Mesenchymal stem cell (in vitro differentiated cells and primary cell): ENCODE results near the gene THEM5.

ENCODE experiments used
- DNase-seq: peaks from one replicate; pipeline ENCODE4 v3.0.0-alpha.2; 2013
- H2AFZ ChIP-seq: one replicate; pipeline ENCODE4 v1.6.1; 2013; ENCODE audit warnings: low read depth, mild to moderate bottlenecking, control low read depth, inconsistent platforms, low read length, moderate library complexity
- H2AK5ac ChIP-seq: 2 replicates; pipeline ENCODE4 v1.6.1; 2013; ENCODE audit warnings: low read length, moderate library complexity, mild to moderate bottlenecking, inconsistent platforms; ENCODE audit not compliant: severe bottlenecking
- H2BK120ac ChIP-seq: one replicate; pipeline ENCODE4 v1.6.1; 2013; ENCODE audit warnings: low read depth, mild to moderate bottlenecking, inconsistent platforms, low read length, moderate library complexity
- H2BK12ac ChIP-seq, 2 experiments: one replicate each; pipeline ENCODE4 v1.6.1; 2013; ENCODE audit warnings: inconsistent platforms in 2 of 2, low read length in 2 of 2, mild to moderate bottlenecking in 2 of 2, moderate library complexity in 2 of 2, control low read depth in 1 of 2
- H2BK15ac ChIP-seq: one replicate; pipeline ENCODE4 v1.6.1; 2013; ENCODE audit warnings: mild to moderate bottlenecking, low read depth, inconsistent platforms; ENCODE audit not compliant: poor library complexity, severe bottlenecking
- H2BK5ac ChIP-seq: 2 replicates; pipeline ENCODE4 v1.6.1; 2013; ENCODE audit warnings: low read depth, mild to moderate bottlenecking, low read length, control low read depth, inconsistent platforms; ENCODE audit not compliant: poor library complexity, severe bottlenecking
- H3K14ac ChIP-seq, 2 experiments: one replicate each; pipeline ENCODE4 v1.6.1; 2013; ENCODE audit warnings: inconsistent platforms in 2 of 2, low read length in 2 of 2, control low read depth in 1 of 2, mild to moderate bottlenecking in 1 of 2, moderate library complexity in 1 of 2
- H3K18ac ChIP-seq, 2 experiments: one replicate each; pipeline ENCODE4 v1.6.1; 2013; ENCODE audit warnings: inconsistent platforms in 2 of 2, low read length in 2 of 2, control low read depth in 1 of 2, low read depth in 1 of 2, mild to moderate bottlenecking in 1 of 2
- H3K23ac ChIP-seq, 2 experiments: one replicate each; pipeline ENCODE4 v1.6.1; 2013; ENCODE audit warnings: inconsistent platforms in 2 of 2, low read length in 2 of 2, mild to moderate bottlenecking in 2 of 2, moderate library complexity in 2 of 2, control low read depth in 1 of 2
- H3K27ac ChIP-seq: 2 replicates; pipeline ENCODE4 v1.5.1; 2013; ENCODE audit warnings: mild to moderate bottlenecking, moderate library complexity, low read length, control low read depth, inconsistent platforms; ENCODE audit not compliant: poor library complexity, severe bottlenecking
- H3K27me3 ChIP-seq, 2 experiments: 2 replicates each; pipeline versions ENCODE4 v1.6.1 to v1.7.0; 2013; ENCODE audit warnings: low read length in 2 of 2, mild to moderate bottlenecking in 2 of 2, moderate library complexity in 2 of 2, control low read depth in 1 of 2, inconsistent platforms in 1 of 2; ENCODE audit not compliant: control insufficient read depth in 1 of 2, insufficient read depth in 1 of 2
- H3K36me3 ChIP-seq, 2 experiments: 2 replicates each; pipeline versions ENCODE4 v1.6.1 to v1.7.0; 2013; ENCODE audit warnings: low read length in 2 of 2, control low read depth in 1 of 2, inconsistent platforms in 1 of 2, low read depth in 1 of 2, mild to moderate bottlenecking in 1 of 2; ENCODE audit not compliant: insufficient read depth in 2 of 2, control insufficient read depth in 1 of 2
- H3K4ac ChIP-seq, 2 experiments: one replicate each; pipeline ENCODE4 v1.6.1; 2013; ENCODE audit warnings: inconsistent platforms in 2 of 2, low read length in 2 of 2, mild to moderate bottlenecking in 2 of 2, moderate library complexity in 2 of 2, control low read depth in 1 of 2, low read depth in 1 of 2
- H3K4me1 ChIP-seq: 2 replicates; pipeline ENCODE4 v1.6.1; 2013; ENCODE audit warnings: low read depth, low read length, control low read depth; ENCODE audit not compliant: control insufficient read depth, insufficient read depth
- H3K4me2 ChIP-seq: 2 replicates; pipeline ENCODE4 v1.6.1; 2013; ENCODE audit warnings: low read length, mild to moderate bottlenecking, inconsistent platforms; ENCODE audit not compliant: poor library complexity, severe bottlenecking
- H3K4me3 ChIP-seq, 2 experiments: 2 replicates each; pipeline versions ENCODE4 v1.5.1 to v1.7.0; 2013; ENCODE audit warnings: low read length in 2 of 2, mild to moderate bottlenecking in 2 of 2, control low read depth in 1 of 2, low read depth in 1 of 2; ENCODE audit not compliant: insufficient read depth in 1 of 2
- H3K79me1 ChIP-seq: replicated peaks from 2 replicates; pipeline ENCODE4 v1.6.1; 2013; ENCODE audit warnings: mild to moderate bottlenecking, control low read depth, low read length, inconsistent platforms; ENCODE audit not compliant: poor library complexity, severe bottlenecking
- H3K9ac ChIP-seq: 2 replicates; pipeline ENCODE4 v1.7.0; 2013; ENCODE audit warnings: mild to moderate bottlenecking, low read length, moderate library complexity
- H3K9me3 ChIP-seq: 2 replicates; pipeline ENCODE4 v1.7.0; 2013; ENCODE audit warnings: mild to moderate bottlenecking, low read length; ENCODE audit not compliant: control insufficient read depth
- H4K8ac ChIP-seq: one replicate; pipeline ENCODE4 v1.6.1; 2013; ENCODE audit warnings: inconsistent platforms, mild to moderate bottlenecking, low read length, moderate library complexity
- H4K91ac ChIP-seq: one replicate; pipeline ENCODE4 v1.6.1; 2013; ENCODE audit warnings: mild to moderate bottlenecking, low read length, inconsistent platforms
- WGBS: methylation state at CpG from one replicate; pipeline ENCODE4 v1.1.7; 2013; ENCODE audit warnings: mixed read lengths; 5-methylcytosine and 5-hydroxymethylcytosine counted together

THEM5 gene

DNA sequence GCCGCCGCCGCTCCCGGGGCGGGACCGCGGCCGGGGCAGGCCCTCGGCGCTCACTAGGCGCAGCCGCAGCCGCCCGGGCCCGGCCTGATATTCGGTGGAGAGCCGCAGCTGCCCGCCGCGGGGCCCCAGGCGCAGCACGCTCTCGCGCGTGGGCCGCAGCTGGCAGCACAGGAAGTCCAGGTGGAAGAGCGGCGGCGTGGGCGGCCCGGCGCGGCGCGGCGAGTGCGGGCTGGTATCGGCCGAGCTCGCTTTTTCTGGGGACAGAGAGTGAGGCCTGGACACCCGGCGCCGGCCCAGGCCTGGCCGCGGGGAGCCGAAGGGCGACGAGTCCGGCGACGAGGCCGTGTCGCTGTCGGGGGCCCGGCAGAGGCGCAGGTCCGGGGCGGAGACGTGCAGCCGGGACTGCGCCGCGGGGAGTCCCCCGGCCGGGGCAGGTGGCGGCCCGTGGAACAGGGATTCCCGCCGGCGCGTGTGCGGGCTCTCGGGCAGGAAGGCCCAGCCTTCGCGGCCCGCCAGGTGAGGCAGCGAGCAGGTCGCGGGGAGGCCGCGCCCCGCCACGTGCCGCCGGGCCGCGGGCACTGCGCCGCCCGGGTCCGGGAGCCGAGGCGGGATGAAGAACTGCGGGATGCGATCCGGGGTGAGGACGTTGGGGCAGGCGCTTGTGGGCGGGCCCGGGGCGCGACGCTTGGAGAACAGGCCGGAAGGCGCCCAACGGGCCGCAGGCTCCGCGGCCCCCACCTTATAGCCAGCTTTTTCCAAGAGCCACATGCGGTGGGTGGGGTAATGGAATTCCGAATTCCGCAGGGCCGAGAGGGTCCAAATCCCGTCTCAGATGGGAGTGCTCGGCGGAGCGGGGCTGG is 15.1 kb downstream of the THEM5 start:
- no peak overlapping the region for H4K91ac ChIP-seq
- H3K14ac ChIP-seq: no peak overlapping the region
- no peak overlapping the region for H2BK120ac ChIP-seq
- no peak overlapping the region for H2AK5ac ChIP-seq
- H3K4ac ChIP-seq: no peak overlapping the region
- no peaks in the 10 kb centered on the region for H3K9me3 ChIP-seq
- H3K36me3 ChIP-seq: no peaks in the 10 kb centered on the region
- 4% methylated on average over 79 of the region's 117 CpGs for WGBS
- H3K9ac ChIP-seq: peak overlapping the region; percentile 18
- H3K4me2 ChIP-seq: peak overlapping the region; percentile 79
- H4K8ac ChIP-seq: no peak overlapping the region
- no peaks in the 10 kb centered on the region for H3K79me1 ChIP-seq
- no peak overlapping the region for H2BK12ac ChIP-seq
- H3K27me3 ChIP-seq: peaks cover 41 to 43% of the 10 kb centered on the region in 2 experiments
- no peak overlapping the region for H3K27ac ChIP-seq
- no peak overlapping the region for H3K18ac ChIP-seq
- H2AFZ ChIP-seq: peak overlapping the region; percentile 1
- peak overlapping the region in 1 of 2 experiments; percentile 65 for H3K23ac ChIP-seq
- H3K4me3 ChIP-seq: peak overlapping the region; percentile 43 to 51
- DNase-seq: peak; percentile 11
- H2BK15ac ChIP-seq: no peak overlapping the region
- peaks cover 20% of the 10 kb centered on the region for H3K4me1 ChIP-seq
- H2BK5ac ChIP-seq: no peak overlapping the region

DNA sequence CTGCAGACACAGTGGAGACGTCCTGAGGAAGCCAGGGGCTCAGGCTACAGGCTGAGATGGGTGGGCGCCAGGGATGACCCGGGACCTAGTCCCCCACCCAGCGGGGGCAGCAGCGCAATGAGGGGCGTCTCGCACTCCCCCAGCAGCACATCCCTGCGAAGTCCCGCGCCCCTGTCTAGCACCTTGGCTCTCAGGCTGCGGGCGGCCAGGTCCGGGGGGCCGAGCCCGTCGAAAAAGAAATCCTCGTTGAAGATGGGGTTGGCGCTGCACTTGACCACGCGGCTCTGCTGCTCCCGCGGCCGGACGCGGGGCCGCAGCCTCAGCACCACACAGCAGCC is 15.7 kb downstream of the THEM5 start:
- Histone ChIP-seq H2BK12ac (no peak overlapping the region), H3K4ac (no peak overlapping the region), H3K36me3 (no peaks in the 10 kb centered on the region), H2BK120ac (no peak overlapping the region), H3K4me3 (peak overlapping the region; percentile 43 to 51), H3K9ac (no peak overlapping the region), H3K4me1 (peaks cover 20% of the 10 kb centered on the region), H3K27ac (no peak overlapping the region), H2AFZ (no peak overlapping the region), H4K91ac (no peak overlapping the region), H3K79me1 (no peaks in the 10 kb centered on the region), H2BK5ac (no peak overlapping the region), H3K9me3 (no peaks in the 10 kb centered on the region), H3K4me2 (peak overlapping the region; percentile 79), H3K14ac (no peak overlapping the region), H3K23ac (no peak overlapping the region), H2AK5ac (no peak overlapping the region), H4K8ac (no peak overlapping the region), H3K27me3 (peaks cover 43 to 47% of the 10 kb centered on the region in 2 experiments), H3K18ac (no peak overlapping the region), H2BK15ac (no peak overlapping the region)
- DNase-seq: no peak
- 5% methylated on average over 19 of the region's 26 CpGs for WGBS

DNA sequence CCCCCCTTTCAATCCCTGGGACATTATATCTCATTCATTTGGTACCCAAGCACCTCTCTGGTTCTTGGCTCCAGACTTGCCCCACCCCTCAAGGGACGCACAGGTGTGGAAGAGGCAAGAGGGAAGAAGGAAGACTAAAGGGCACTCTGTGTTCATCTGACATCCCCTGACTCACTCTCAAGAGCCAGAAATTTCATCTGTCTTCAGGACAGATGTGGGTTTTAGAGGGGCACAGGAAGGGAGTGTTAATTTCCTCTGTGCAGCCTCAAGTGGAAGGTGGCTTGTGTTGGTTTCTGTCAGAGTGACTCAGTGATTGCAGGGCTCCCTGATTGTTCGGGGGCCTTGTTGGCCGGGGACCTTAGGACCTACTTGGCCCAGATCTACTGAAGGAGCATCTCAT is 16.3 kb downstream of the THEM5 start:
- DNase-seq: no peak

DNA sequence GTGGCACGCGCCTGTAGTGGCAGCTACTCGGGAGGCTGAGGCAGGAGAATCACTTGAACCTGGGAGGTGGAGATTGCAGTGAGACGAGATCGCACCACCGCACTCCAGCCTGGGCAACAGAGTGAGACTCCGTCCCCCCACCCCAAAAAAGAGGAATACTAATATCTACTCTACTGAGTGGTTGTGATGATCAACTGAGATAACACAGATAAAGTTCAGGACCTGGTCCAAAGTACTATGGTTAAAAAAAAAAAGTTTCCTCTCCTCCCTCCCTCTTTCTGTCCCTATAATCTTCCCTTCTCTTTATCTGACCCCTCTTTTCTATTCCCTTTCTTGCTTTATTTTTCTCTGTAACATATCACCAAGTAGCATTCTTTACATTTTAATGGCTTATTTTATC is 17.9 kb downstream of the THEM5 start:
- H3K4me1 ChIP-seq: peaks cover 22% of the 10 kb centered on the region
- no peak overlapping the region for H2BK12ac ChIP-seq
- no peak overlapping the region for H2BK5ac ChIP-seq
- no peak overlapping the region for H3K4ac ChIP-seq
- H3K27ac ChIP-seq: no peak overlapping the region
- no peak overlapping the region for H3K23ac ChIP-seq
- no peak for DNase-seq
- H2BK120ac ChIP-seq: no peak overlapping the region
- H2BK15ac ChIP-seq: no peak overlapping the region
- H3K14ac ChIP-seq: no peak overlapping the region
- H3K9ac ChIP-seq: no peak overlapping the region
- no peaks in the 10 kb centered on the region for H3K79me1 ChIP-seq
- H3K9me3 ChIP-seq: no peaks in the 10 kb centered on the region
- no peak overlapping the region for H3K18ac ChIP-seq
- no peak overlapping the region for H2AFZ ChIP-seq
- H2AK5ac ChIP-seq: no peak overlapping the region
- H3K4me3 ChIP-seq: no peak overlapping the region
- no peak overlapping the region for H4K8ac ChIP-seq
- H3K36me3 ChIP-seq: no peaks in the 10 kb centered on the region
- WGBS: 83% methylated on average over 3 of the region's 7 CpGs
- no peak overlapping the region for H3K4me2 ChIP-seq
- no peak overlapping the region for H4K91ac ChIP-seq
- H3K27me3 ChIP-seq: peaks cover 40 to 67% of the 10 kb centered on the region in 2 experiments

More for the DNA sequence above, 16.3 kb downstream of the THEM5 start:
- peaks cover 43 to 54% of the 10 kb centered on the region in 2 experiments for H3K27me3 ChIP-seq
- no peak overlapping the region for H3K23ac ChIP-seq
- 85% methylated on average over 3 of the region's 3 CpGs for WGBS
- H4K91ac ChIP-seq: no peak overlapping the region
- H2AFZ ChIP-seq: no peak overlapping the region
- H3K4me2 ChIP-seq: no peak overlapping the region
- no peak overlapping the region for H2BK5ac ChIP-seq
- no peak overlapping the region for H3K14ac ChIP-seq
- no peaks in the 10 kb centered on the region for H3K36me3 ChIP-seq
- no peak overlapping the region for H2AK5ac ChIP-seq
- H2BK12ac ChIP-seq: no peak overlapping the region
- no peaks in the 10 kb centered on the region for H3K9me3 ChIP-seq
- no peak overlapping the region for H3K9ac ChIP-seq
- peaks cover 22% of the 10 kb centered on the region for H3K4me1 ChIP-seq
- no peak overlapping the region for H3K4ac ChIP-seq
- no peaks in the 10 kb centered on the region for H3K79me1 ChIP-seq
- H2BK120ac ChIP-seq: no peak overlapping the region
- H3K27ac ChIP-seq: no peak overlapping the region
- no peak overlapping the region for H3K4me3 ChIP-seq
- H4K8ac ChIP-seq: no peak overlapping the region
- H3K18ac ChIP-seq: no peak overlapping the region
- no peak overlapping the region for H2BK15ac ChIP-seq
